Colonic mucosa (tissue), 4 donors: ENCODE data around the gene SDK2. TPM values are rescaled to one million over a fixed set of nuclear protein-coding genes. Genes with fewer than 3 reads are reported as not detected.

Experiments
- DNase-seq: peaks from one replicate; pipeline ENCODE4 v3.0.0-alpha.2; 2020
- H3K27ac ChIP-seq: fragments of 200-600 bp; one replicate; pipeline ENCODE4 v1.8.0; 2021
- H3K27me3 ChIP-seq: fragments of 200-600 bp; one replicate; pipeline ENCODE4 v1.8.0; 2021
- H3K36me3 ChIP-seq: fragments of 200-600 bp; one replicate; pipeline ENCODE4 v1.8.0; 2021
- H3K4me1 ChIP-seq: fragments of 200-600 bp; one replicate; pipeline ENCODE4 v1.8.0; 2021; ENCODE audit warnings: mild to moderate bottlenecking
- H3K4me3 ChIP-seq: fragments of 200-600 bp; one replicate; pipeline ENCODE4 v1.8.0; 2021
- H3K9ac ChIP-seq, 2 donors: one replicate each; pipeline ENCODE4 v1.7.0; 2013; ENCODE audit warnings: control low read depth in 2 of 2, low read depth in 2 of 2, low read length in 2 of 2
- H3K9me3 ChIP-seq: fragments of 200-600 bp; one replicate; pipeline ENCODE4 v1.8.0; 2021
- intact Hi-C: fragments of 100-400 bp; cut with DNase I; formaldehyde crosslinking; loops from one replicate; pipeline ENCODE4 v1.14.1; 2022
- total RNA-seq, 2 donors: library from RNA; stranded (reverse); fragmentation: NEBNext Ultra II Directional in 1 of 2; extraction: Animal tissue kit (Norgen Biotek cat#: 25700) in 1 of 2; gene quantifications; one replicate each; pipeline ENCODE4 v1.2.1, GENCODE V29; 2021
- TF ChIP-seq, protein P1 (sequence below): fragments of 200-600 bp; IDR thresholded peaks from one replicate; pipeline ENCODE4 v1.8.0; 2022; ENCODE audit warnings: antibody characterized with exemption, mild to moderate bottlenecking
- donor health status: healthy.
- donor health status: DM: no; HTN: no; CAD: no.
- donor health status: DM: no; HTN: no; CAD: no.

Gene SDK2
- total RNA-seq, 2 donors from 2014 or later: 0.94 to 1.2 TPM

DNA sequence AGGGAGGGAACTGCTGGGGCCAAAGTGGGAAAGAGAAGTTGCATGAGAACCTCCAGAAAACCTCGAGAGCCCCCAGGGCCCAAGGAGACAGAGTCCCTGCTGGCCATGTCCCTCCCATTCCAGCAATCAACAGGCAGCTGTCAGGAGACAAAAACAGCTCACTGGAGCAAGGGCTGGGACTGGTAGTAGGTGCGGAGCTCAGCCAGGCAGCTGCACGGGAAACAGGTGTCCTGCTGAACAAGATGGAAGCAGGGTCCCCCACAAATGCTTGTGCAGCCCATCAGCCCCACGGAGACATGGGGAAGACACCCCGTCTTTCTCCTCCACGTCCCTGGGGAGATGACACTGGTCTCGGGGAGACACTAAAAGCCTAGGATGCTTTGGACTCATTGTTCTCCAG is 34.5 kb downstream of the SDK2 start:
- intact Hi-C loops: no loop called here
- TF ChIP-seq, protein P1, sequence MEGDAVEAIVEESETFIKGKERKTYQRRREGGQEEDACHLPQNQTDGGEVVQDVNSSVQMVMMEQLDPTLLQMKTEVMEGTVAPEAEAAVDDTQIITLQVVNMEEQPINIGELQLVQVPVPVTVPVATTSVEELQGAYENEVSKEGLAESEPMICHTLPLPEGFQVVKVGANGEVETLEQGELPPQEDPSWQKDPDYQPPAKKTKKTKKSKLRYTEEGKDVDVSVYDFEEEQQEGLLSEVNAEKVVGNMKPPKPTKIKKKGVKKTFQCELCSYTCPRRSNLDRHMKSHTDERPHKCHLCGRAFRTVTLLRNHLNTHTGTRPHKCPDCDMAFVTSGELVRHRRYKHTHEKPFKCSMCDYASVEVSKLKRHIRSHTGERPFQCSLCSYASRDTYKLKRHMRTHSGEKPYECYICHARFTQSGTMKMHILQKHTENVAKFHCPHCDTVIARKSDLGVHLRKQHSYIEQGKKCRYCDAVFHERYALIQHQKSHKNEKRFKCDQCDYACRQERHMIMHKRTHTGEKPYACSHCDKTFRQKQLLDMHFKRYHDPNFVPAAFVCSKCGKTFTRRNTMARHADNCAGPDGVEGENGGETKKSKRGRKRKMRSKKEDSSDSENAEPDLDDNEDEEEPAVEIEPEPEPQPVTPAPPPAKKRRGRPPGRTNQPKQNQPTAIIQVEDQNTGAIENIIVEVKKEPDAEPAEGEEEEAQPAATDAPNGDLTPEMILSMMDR: no peak
- no peak overlapping the region for H3K9ac ChIP-seq
- no peak overlapping the region for H3K4me3 ChIP-seq
- no peaks in the 10 kb centered on the region for H3K36me3 ChIP-seq
- no peak for DNase-seq
- H3K9me3 ChIP-seq: no peaks in the 10 kb centered on the region
- H3K4me1 ChIP-seq: no peaks in the 10 kb centered on the region
- H3K27ac ChIP-seq: no peak overlapping the region
- no peaks in the 10 kb centered on the region for H3K27me3 ChIP-seq

DNA sequence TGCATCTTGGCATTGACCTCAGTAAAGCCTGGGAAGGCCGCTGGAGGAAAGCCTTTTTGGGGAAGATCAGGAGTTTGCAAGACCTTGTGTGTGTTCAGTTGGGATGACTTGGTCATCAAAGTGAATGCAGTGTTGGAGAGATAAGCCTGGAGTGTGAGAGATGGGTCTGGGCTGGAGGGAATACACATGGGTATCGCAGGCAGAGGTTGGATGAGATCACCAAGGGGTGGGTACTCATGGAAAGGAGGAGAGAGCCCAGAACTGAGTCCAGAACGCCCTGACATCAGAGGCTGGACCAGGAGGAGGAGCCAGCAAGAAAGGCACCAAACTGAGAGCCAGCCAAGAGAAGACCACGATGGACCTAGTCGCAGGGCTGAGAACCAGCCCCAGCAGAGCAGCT is 35.2 kb downstream of the SDK2 start:
- Histone ChIP-seq H3K9me3 (no peaks in the 10 kb centered on the region), H3K27ac (no peak overlapping the region), H3K4me1 (no peaks in the 10 kb centered on the region), H3K36me3 (no peaks in the 10 kb centered on the region), H3K27me3 (no peaks in the 10 kb centered on the region), H3K9ac (no peak overlapping the region), H3K4me3 (no peak overlapping the region)
- intact Hi-C loops: no loop called here
- TF ChIP-seq, protein P1: no peak
- no peak for DNase-seq

DNA sequence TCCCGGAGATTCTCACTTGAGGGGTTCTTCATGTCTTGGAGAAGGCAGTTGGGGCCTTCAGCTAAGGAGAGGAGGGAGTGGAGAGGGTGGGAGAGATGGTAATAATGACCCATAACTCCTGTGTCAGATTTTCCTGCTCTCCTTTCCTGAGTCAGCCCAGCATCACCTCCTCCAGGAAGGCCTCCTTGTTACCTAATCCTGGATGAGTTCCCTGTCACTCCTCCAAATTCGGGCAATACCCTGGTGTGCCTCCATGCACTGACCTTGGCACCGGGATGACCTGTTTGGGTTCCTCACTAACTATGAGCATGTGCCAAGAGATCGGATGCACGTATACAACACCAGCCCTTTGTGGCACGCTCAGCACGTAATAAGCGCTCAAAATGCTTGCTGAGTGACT is 38.8 kb downstream of the SDK2 start:
- H3K27me3 ChIP-seq: no peaks in the 10 kb centered on the region
- no peak overlapping the region for H3K27ac ChIP-seq
- no peaks in the 10 kb centered on the region for H3K36me3 ChIP-seq
- no peak for DNase-seq
- TF ChIP-seq, protein P1: no peak
- no peak overlapping the region for H3K9ac ChIP-seq
- no peaks in the 10 kb centered on the region for H3K9me3 ChIP-seq
- intact Hi-C loops: no loop called here
- no peak overlapping the region for H3K4me3 ChIP-seq
- H3K4me1 ChIP-seq: no peaks in the 10 kb centered on the region

DNA sequence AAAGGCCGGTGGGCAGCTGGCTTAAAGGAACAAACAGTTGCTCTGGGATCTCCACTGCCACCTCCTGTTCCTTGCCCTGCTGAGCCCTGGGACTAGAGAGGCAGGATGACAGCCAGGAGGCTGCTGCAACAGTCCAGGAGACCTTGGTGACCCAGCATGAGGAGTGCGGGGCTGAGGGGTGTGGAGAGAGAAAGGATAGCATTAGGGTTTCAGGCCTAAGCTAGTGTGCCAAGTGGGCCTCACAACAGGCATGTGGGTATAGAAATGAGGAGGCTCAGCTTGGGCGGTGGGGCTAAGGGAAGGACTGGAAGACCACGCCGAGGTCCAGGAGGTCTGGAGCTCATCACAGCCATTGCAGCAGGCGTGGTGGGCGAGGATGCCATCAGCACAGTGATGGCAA is 39.8 kb downstream of the SDK2 start:
- Histone ChIP-seq H3K9ac (no peak overlapping the region), H3K27me3 (no peaks in the 10 kb centered on the region), H3K4me1 (no peaks in the 10 kb centered on the region), H3K36me3 (no peaks in the 10 kb centered on the region), H3K4me3 (no peak overlapping the region), H3K27ac (no peak overlapping the region), H3K9me3 (no peaks in the 10 kb centered on the region)
- TF ChIP-seq, protein P1: no peak
- no peak for DNase-seq
- intact Hi-C loops: no loop called here

DNA sequence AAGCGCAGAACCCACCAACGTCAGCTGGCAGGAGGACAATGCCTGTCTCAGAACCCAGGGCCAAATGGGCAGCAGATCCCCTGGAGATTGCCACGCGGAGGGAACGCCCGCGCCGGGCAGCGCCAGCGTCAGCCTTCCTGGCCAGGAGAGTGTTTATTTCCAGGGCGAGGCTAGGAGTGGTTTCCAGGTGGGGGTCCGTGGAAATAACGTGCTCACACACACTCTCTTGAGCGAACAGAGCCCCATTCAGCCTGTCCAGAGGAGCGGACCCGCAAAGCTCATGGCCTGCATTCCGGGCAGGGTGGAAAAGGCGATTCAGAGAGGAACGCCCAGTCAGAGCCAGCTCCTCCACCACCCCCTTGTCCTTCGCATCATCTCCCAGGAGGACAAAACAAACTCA is 40.3 kb downstream of the SDK2 start:
- no peaks in the 10 kb centered on the region for H3K4me1 ChIP-seq
- H3K4me3 ChIP-seq: no peak overlapping the region
- DNase-seq: no peak
- H3K27ac ChIP-seq: no peak overlapping the region
- intact Hi-C loops: no loop called here
- H3K27me3 ChIP-seq: no peaks in the 10 kb centered on the region
- TF ChIP-seq, protein P1: no peak
- H3K9me3 ChIP-seq: no peaks in the 10 kb centered on the region
- H3K9ac ChIP-seq: no peak overlapping the region
- no peaks in the 10 kb centered on the region for H3K36me3 ChIP-seq
